Measurements from ENCODE around the gene NCOA1.

The NCOA1 gene

DNA sequence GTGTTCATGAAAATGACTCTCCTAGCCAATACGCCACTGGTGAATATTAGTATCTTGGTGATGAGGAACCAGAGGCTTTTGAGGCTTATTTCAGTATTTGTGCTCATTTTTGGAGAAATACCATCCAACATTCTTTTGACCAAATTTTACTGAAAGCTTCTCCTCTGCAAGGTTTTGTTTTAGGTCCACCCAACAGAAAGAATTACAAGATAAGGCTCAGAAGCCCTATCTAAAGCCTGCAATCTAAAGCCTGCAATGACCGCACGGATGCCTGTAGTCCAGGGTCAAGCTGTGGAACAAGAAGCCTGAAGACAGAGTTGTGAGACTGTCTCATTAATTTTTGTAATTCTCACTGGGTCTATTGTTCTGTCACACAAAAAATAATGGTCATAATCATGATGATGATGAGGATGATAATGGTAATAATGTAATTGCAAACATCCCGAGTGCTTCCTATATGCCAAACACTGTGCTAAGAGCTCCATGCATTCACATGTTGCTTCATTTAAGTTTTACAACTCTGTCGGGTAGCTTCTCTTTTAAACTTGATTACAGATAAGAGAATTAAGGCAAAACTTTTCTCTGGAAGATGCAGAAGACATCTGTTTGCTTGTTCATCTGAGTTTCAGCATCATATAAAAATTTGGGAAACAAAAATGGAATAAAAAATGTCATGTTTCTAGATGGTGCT, 33.2 kb upstream of the NCOA1 start:
- Histone ChIP-seq H4K91ac (ENCODE audit: low read depth, low read length, poor library complexity) (no peak overlapping the region), H2BK5ac (ENCODE audit: low read length) (no peak overlapping the region), H3K4me1 (ENCODE audit: control insufficient read depth in 2 of 2, insufficient read depth in 1 of 2, low read depth in 1 of 2, low read length in 2 of 2) (peaks cover 4 to 11% of the 10 kb centered on the region in 2 donors), H3K27ac (replicated peaks; ENCODE audit: low read length) (no peak overlapping the region), H3K36me3 (replicated peaks in 1 of 2; ENCODE audit: control insufficient read depth in 2 of 2, insufficient read depth in 2 of 2, low read length in 2 of 2) (no peaks in the 10 kb centered on the region), H3K79me1 (ENCODE audit: low read depth, low read length) (no peaks in the 10 kb centered on the region), H3K18ac (ENCODE audit: low read length) (no peak overlapping the region), H3K23ac (ENCODE audit: low read depth, low read length, poor library complexity) (no peak overlapping the region), H2BK15ac (ENCODE audit: low read length) (no peak overlapping the region), H2AFZ (ENCODE audit: low read length) (no peak overlapping the region), H3K9ac (ENCODE audit: low read depth, low read length, poor library complexity) (no peak overlapping the region), H2AK5ac (ENCODE audit: low read depth, low read length) (no peak overlapping the region), H3K9me3 (replicated peaks in 1 of 2; ENCODE audit: control insufficient read depth in 2 of 2, insufficient read depth in 1 of 2, low read depth in 1 of 2, low read length in 2 of 2) (no peaks in the 10 kb centered on the region), H3K27me3 (ENCODE audit: control insufficient read depth in 3 of 3, insufficient read depth in 3 of 3, low read depth in 1 of 3, low read length in 3 of 3) (peaks cover 0 to 5% (median 0%) of the 10 kb centered on the region in 3 experiments), H3K4me2 (ENCODE audit: insufficient read depth, low read length, poor library complexity, severe bottlenecking) (no peak overlapping the region), H4K8ac (ENCODE audit: low read depth, low read length) (no peak overlapping the region), H3K14ac (ENCODE audit: low read length) (no peak overlapping the region), H2BK12ac (ENCODE audit: low read length) (no peak overlapping the region), H2BK120ac (ENCODE audit: low read depth, low read length) (no peak overlapping the region), H3K4me3 (ENCODE audit: low read length in 2 of 2) (no peak overlapping the region), H3K4ac (ENCODE audit: low read length) (no peak overlapping the region)
- no CpG with 5 or more reads among the region's 5 CpGs for WGBS, 2 donors (ENCODE audit: extremely low coverage in 2 of 2, insufficient read length in 2 of 2, insufficient replicate concordance in 1 of 2)
- no peak for DNase-seq (ENCODE audit: low spot score)

DNA sequence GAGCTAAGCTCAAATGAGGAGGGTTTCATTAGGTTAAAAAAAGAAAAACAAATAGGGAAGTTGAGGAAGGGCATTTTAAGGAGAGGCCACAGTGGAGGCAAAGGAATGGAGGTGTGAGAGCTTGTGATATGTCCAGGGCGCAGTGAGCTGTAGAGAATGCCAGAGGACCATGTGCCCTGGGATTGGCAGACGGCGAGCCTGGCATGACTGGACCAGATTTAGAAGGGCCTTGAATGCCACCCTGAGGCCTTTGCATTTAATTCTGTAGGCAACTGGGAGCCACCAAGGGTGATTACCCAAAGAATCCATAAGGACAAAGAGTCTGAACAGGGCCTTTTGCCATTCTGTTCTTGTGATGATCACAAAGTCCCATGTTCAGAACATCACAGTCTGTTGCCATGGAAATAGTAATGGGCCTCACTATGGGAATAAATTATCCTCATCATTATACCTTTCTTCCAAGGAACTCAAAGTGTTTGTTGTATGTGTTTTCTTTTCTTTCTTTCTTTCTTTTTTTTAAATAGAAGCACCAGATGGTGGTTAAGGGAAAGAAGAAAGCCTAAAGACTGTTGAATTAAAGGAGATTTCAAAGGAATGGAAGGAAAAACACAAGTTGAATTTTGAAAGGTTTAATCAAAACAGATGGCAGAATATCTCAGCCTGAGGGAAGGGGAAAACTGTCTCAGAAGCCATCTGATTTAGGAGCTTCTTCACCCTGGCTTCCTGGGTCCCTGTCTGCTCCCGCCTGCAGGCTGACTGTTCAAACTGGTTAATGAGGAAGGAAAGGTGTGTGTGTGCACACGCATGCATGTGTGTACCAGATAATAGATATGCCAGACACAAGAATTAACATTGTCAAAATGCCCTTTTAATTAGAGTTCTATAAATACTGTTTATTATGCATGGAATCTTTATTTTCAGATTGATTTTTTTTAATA, 31.6 kb upstream of the NCOA1 start:
- no peak overlapping the region for H4K8ac ChIP-seq (ENCODE audit: low read depth, low read length)
- H3K27me3 ChIP-seq (ENCODE audit: control insufficient read depth in 3 of 3, insufficient read depth in 3 of 3, low read depth in 1 of 3, low read length in 3 of 3) = peaks cover 0 to 5% (median 0%) of the 10 kb centered on the region in 3 experiments
- H3K36me3 ChIP-seq (replicated peaks in 1 of 2; ENCODE audit: control insufficient read depth in 2 of 2, insufficient read depth in 2 of 2, low read length in 2 of 2) = no peaks in the 10 kb centered on the region
- H3K9ac ChIP-seq (ENCODE audit: low read depth, low read length, poor library complexity) = no peak overlapping the region
- H3K4me3 ChIP-seq (ENCODE audit: low read length in 2 of 2) = no peak overlapping the region
- H3K9me3 ChIP-seq (replicated peaks in 1 of 2; ENCODE audit: control insufficient read depth in 2 of 2, insufficient read depth in 1 of 2, low read depth in 1 of 2, low read length in 2 of 2) = no peaks in the 10 kb centered on the region
- no peak overlapping the region for H3K14ac ChIP-seq (ENCODE audit: low read length)
- peaks cover 1 to 11% of the 10 kb centered on the region in 2 donors for H3K4me1 ChIP-seq (ENCODE audit: control insufficient read depth in 2 of 2, insufficient read depth in 1 of 2, low read depth in 1 of 2, low read length in 2 of 2)
- no peak overlapping the region for H2BK120ac ChIP-seq (ENCODE audit: low read depth, low read length)
- no peak overlapping the region for H3K4ac ChIP-seq (ENCODE audit: low read length)
- H2AK5ac ChIP-seq (ENCODE audit: low read depth, low read length) = no peak overlapping the region
- H3K23ac ChIP-seq (ENCODE audit: low read depth, low read length, poor library complexity) = no peak overlapping the region
- H2BK5ac ChIP-seq (ENCODE audit: low read length) = no peak overlapping the region
- no peak overlapping the region for H2BK15ac ChIP-seq (ENCODE audit: low read length)
- H3K4me2 ChIP-seq (ENCODE audit: insufficient read depth, low read length, poor library complexity, severe bottlenecking) = no peak overlapping the region
- peak overlapping the region; percentile 11 for H2AFZ ChIP-seq (ENCODE audit: low read length)
- H3K27ac ChIP-seq (replicated peaks; ENCODE audit: low read length) = no peak overlapping the region
- H4K91ac ChIP-seq (ENCODE audit: low read depth, low read length, poor library complexity) = no peak overlapping the region
- no peak overlapping the region for H2BK12ac ChIP-seq (ENCODE audit: low read length)
- no peaks in the 10 kb centered on the region for H3K79me1 ChIP-seq (ENCODE audit: low read depth, low read length)
- H3K18ac ChIP-seq (ENCODE audit: low read length) = no peak overlapping the region
- no CpG with 5 or more reads among the region's 5 CpGs for WGBS, 2 donors (ENCODE audit: extremely low coverage in 2 of 2, insufficient read length in 2 of 2, insufficient replicate concordance in 1 of 2)
- no peak for DNase-seq (ENCODE audit: low spot score)

DNA sequence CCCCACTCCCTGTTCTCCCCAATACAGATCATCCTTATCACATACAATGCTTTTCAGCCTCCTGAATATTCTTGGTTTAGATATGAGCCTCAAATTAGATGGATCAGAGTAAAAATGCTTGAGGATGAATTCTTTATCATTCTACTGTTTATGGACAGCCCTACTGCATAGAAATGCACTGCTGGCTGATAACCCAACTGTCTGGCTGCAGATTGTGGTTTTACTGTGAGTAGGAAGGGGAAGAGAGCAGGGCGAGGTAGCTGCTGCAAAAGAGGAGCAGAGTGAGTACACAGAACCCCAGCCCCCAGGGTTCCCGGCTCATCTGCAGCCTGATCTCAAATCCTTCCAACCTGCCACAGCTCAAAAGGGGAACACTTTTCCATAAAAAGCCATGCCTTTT, 29.4 kb upstream of the NCOA1 start:
- H2BK15ac ChIP-seq (ENCODE audit: low read length) = no peak overlapping the region
- no peak overlapping the region for H2BK5ac ChIP-seq (ENCODE audit: low read length)
- H3K36me3 ChIP-seq (replicated peaks in 1 of 2; ENCODE audit: control insufficient read depth in 2 of 2, insufficient read depth in 2 of 2, low read length in 2 of 2) = no peaks in the 10 kb centered on the region
- no CpG with 5 or more reads among the region's 2 CpGs for WGBS, 2 donors (ENCODE audit: extremely low coverage in 2 of 2, insufficient read length in 2 of 2, insufficient replicate concordance in 1 of 2)
- H3K9ac ChIP-seq (ENCODE audit: low read depth, low read length, poor library complexity) = no peak overlapping the region
- H2BK12ac ChIP-seq (ENCODE audit: low read length) = no peak overlapping the region
- H2BK120ac ChIP-seq (ENCODE audit: low read depth, low read length) = no peak overlapping the region
- no peak overlapping the region for H3K4ac ChIP-seq (ENCODE audit: low read length)
- peak overlapping the region; percentile 62 for H2AFZ ChIP-seq (ENCODE audit: low read length)
- H3K79me1 ChIP-seq (ENCODE audit: low read depth, low read length) = no peaks in the 10 kb centered on the region
- no peak overlapping the region for H4K91ac ChIP-seq (ENCODE audit: low read depth, low read length, poor library complexity)
- H3K4me3 ChIP-seq (ENCODE audit: low read length in 2 of 2) = no peak overlapping the region
- no peak overlapping the region for H3K23ac ChIP-seq (ENCODE audit: low read depth, low read length, poor library complexity)
- H4K8ac ChIP-seq (ENCODE audit: low read depth, low read length) = no peak overlapping the region
- no peak overlapping the region for H3K27ac ChIP-seq (replicated peaks; ENCODE audit: low read length)
- peaks cover 1 to 11% of the 10 kb centered on the region in 2 donors for H3K4me1 ChIP-seq (ENCODE audit: control insufficient read depth in 2 of 2, insufficient read depth in 1 of 2, low read depth in 1 of 2, low read length in 2 of 2)
- H3K18ac ChIP-seq (ENCODE audit: low read length) = no peak overlapping the region
- H3K4me2 ChIP-seq (ENCODE audit: insufficient read depth, low read length, poor library complexity, severe bottlenecking) = no peak overlapping the region
- no peak for DNase-seq (ENCODE audit: low spot score)
- no peak overlapping the region for H2AK5ac ChIP-seq (ENCODE audit: low read depth, low read length)
- no peak overlapping the region for H3K14ac ChIP-seq (ENCODE audit: low read length)
- H3K27me3 ChIP-seq (ENCODE audit: control insufficient read depth in 3 of 3, insufficient read depth in 3 of 3, low read depth in 1 of 3, low read length in 3 of 3) = peaks cover 0 to 5% (median 0%) of the 10 kb centered on the region in 3 experiments
- H3K9me3 ChIP-seq (replicated peaks in 1 of 2; ENCODE audit: control insufficient read depth in 2 of 2, insufficient read depth in 1 of 2, low read depth in 1 of 2, low read length in 2 of 2) = no peaks in the 10 kb centered on the region

DNA sequence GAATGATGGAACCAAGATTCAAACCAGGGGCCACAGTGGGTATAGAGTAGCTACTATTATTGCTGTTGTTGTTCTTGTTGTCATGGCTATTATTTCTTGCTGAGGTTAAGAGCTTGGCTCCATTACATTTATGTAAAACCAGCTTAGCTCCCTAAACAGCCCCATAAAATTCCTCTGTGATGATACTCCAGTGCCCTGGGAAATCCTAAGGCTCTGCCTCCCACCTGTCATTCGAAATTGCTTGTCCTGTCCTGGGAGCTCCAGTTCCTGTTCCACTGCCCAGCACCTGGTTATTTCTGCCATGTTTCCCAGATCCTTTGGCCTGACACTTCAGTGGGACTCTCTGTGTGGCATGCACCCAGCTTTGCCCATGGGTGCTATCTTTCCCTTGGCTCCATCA, 27.8 kb upstream of the NCOA1 start:
- no peak overlapping the region for H4K8ac ChIP-seq (ENCODE audit: low read depth, low read length)
- peaks cover 1 to 14% of the 10 kb centered on the region in 2 donors for H3K4me1 ChIP-seq (ENCODE audit: control insufficient read depth in 2 of 2, insufficient read depth in 1 of 2, low read depth in 1 of 2, low read length in 2 of 2)
- no peak overlapping the region for H3K14ac ChIP-seq (ENCODE audit: low read length)
- H2AK5ac ChIP-seq (ENCODE audit: low read depth, low read length) = no peak overlapping the region
- no peak overlapping the region for H2BK5ac ChIP-seq (ENCODE audit: low read length)
- no peak overlapping the region for H4K91ac ChIP-seq (ENCODE audit: low read depth, low read length, poor library complexity)
- H3K23ac ChIP-seq (ENCODE audit: low read depth, low read length, poor library complexity) = no peak overlapping the region
- H2BK120ac ChIP-seq (ENCODE audit: low read depth, low read length) = no peak overlapping the region
- no peak overlapping the region for H3K18ac ChIP-seq (ENCODE audit: low read length)
- no peak overlapping the region for H3K4me2 ChIP-seq (ENCODE audit: insufficient read depth, low read length, poor library complexity, severe bottlenecking)
- no peaks in the 10 kb centered on the region for H3K9me3 ChIP-seq (replicated peaks in 1 of 2; ENCODE audit: control insufficient read depth in 2 of 2, insufficient read depth in 1 of 2, low read depth in 1 of 2, low read length in 2 of 2)
- no CpG with 5 or more reads among the region's 1 CpG for WGBS, 2 donors (ENCODE audit: extremely low coverage in 2 of 2, insufficient read length in 2 of 2, insufficient replicate concordance in 1 of 2)
- no peak overlapping the region for H2AFZ ChIP-seq (ENCODE audit: low read length)
- no peak overlapping the region for H3K9ac ChIP-seq (ENCODE audit: low read depth, low read length, poor library complexity)
- no peak overlapping the region for H2BK12ac ChIP-seq (ENCODE audit: low read length)
- DNase-seq (ENCODE audit: low spot score) = no peak
- no peak overlapping the region for H3K4me3 ChIP-seq (ENCODE audit: low read length in 2 of 2)
- no peak overlapping the region for H3K27ac ChIP-seq (replicated peaks; ENCODE audit: low read length)
- H3K27me3 ChIP-seq (ENCODE audit: control insufficient read depth in 3 of 3, insufficient read depth in 3 of 3, low read depth in 1 of 3, low read length in 3 of 3) = no peaks in the 10 kb centered on the region
- no peaks in the 10 kb centered on the region for H3K79me1 ChIP-seq (ENCODE audit: low read depth, low read length)
- H3K36me3 ChIP-seq (replicated peaks in 1 of 2; ENCODE audit: control insufficient read depth in 2 of 2, insufficient read depth in 2 of 2, low read length in 2 of 2) = no peaks in the 10 kb centered on the region
- H3K4ac ChIP-seq (ENCODE audit: low read length) = no peak overlapping the region
- no peak overlapping the region for H2BK15ac ChIP-seq (ENCODE audit: low read length)
